ENCODE data around the gene LAPTM5.
"Not testable (repeated sequence)": the region's sequence is repeated elsewhere in the genome, so short reads cannot be mapped to it uniquely, and the experiment has no call there.

Gene LAPTM5

DNA sequence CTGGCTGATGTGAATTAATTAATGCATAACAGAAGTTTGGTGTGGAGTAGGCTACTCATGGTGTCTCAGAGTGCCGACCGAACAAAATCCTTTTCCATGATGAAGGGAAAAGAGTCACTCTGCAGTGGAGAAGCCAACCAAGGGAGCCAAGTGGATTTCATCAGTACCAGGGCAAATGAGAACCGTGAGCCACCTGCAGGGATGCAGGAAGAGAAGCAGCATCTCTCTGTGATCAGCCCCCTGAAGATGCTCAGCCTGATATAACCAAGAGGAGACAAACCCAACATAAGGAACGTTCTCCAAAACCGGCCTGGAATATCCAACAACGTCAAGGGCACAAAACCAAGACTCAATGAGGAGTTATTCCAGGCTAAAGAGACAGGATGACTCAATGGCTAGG lies 13.4 kb upstream of the LAPTM5 start:
- no peak for DNase-seq (ENCODE audit: low read depth in 1 of 2, low spot score in 1 of 2)

DNA sequence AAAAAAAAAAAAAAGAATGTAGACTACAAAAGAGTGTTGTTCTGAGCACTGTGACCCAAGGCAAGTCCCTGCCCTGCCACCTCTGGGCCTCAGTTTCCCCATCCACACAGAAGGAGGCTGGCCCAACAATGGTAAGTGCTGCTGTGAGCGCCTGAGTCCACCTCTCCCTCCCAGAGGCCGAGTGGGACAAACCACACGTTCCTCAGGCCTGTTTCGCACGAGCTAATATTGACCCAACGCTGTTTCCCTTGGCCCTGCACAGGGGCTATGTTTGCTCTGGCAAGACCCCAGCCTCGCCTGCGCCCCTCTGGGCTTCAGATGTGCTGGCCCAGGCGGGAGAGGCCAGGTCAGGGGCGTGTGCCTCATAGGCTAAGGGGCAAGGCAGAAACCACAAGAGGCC lies 12.6 kb upstream of the LAPTM5 start:
- no peak for DNase-seq (ENCODE audit: low read depth in 1 of 2, low spot score in 1 of 2)

DNA sequence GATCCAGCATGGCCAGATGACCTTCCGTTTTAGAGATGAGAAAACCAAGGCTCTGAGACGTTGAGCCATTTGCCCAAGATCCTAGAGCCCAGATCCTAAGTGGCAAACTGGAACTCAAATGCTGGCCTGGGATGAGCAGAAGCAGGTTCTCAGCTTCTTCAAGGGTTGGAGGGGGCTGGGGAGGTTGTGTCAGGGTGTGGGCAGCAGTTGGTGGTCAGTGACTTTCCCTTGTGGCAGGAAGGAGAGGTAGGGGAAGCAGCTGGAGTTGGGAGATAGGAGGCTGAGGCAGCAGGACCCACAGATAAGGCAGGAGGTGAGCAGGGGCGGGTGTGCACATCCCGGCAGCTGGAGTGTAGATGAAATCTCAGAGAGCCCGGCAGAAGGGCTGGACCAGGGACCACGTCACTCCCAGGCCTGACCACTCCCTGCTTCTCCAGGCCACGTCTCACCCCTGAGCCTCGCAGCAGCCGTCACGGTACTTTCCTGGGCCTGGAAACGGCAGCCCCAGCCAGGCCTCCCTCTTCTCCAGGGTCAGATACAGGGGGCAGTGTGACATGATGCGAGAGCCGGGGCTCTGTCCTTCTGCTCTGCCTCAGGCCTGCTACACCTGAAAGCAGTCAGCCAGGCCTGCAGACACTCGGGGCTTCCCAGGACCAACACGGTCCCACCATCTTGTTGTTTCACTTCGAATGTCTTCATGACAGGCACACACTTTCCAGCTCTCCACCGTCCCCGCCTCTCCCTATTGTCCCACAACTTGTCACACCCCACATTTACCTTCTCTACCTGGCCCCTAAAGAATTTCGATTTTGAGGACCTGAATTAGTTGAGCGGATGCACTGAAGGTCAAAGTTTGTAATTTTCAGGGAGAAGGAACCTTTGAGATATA lies 11.5 kb upstream of the LAPTM5 start:
- no peak for DNase-seq (ENCODE audit: low read depth in 1 of 2, low spot score in 1 of 2)

DNA sequence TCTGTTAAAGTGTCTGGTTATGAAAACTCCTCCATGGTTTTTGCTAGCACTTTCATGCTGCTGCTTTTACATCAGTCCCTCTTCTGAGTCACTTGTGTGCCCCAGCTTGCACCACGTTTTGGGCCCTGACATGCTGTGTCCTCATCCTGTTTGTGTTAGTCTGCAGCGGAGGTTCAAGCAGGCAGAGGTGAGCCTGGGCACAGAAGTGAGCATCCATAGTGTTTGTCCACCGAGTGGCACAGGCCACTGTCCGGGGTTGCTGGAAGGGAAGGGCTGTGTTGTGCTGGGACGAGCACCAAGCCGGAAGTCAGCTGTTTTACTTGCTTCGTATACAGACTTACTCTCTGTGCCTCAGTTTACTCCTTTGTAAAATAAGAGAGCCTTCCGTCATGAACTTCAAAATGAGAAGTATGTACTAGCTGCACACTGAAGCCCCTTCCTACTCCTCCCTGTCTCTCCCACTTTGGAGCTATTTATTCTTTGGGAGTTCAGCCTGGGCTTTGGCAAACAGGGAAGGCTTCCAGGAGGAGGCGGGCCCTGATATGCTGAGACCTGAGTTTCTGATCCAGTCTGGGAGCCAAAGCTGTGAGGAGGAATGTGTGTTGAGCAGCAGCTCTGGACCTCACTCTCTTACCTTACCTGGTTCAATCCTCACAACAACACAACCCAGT lies 10.7 kb upstream of the LAPTM5 start:
- DNase-seq (ENCODE audit: low read depth in 1 of 2, low spot score in 1 of 2): no peak

DNA sequence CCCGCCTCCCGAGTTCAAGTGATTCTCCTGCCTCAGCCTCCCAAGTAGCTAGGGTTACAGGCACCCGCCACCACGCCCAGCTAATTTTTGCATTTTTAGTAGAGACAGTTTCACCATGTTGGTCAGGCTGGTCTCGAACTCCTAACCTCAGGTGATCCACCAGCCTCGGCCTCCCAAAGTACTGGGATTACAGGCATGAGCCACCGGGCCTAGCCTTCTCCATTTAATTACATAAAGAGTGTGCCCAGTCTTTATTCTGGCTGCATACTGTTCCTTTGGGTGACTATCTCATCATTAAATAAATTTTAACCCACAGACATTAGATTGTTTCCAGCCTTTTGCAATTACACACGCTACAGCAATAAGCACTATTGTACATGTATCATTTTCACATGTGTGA lies 9.4 kb upstream of the LAPTM5 start:
- not testable (repeated sequence) for DNase-seq (ENCODE audit: low read depth in 1 of 2, low spot score in 1 of 2)

DNA sequence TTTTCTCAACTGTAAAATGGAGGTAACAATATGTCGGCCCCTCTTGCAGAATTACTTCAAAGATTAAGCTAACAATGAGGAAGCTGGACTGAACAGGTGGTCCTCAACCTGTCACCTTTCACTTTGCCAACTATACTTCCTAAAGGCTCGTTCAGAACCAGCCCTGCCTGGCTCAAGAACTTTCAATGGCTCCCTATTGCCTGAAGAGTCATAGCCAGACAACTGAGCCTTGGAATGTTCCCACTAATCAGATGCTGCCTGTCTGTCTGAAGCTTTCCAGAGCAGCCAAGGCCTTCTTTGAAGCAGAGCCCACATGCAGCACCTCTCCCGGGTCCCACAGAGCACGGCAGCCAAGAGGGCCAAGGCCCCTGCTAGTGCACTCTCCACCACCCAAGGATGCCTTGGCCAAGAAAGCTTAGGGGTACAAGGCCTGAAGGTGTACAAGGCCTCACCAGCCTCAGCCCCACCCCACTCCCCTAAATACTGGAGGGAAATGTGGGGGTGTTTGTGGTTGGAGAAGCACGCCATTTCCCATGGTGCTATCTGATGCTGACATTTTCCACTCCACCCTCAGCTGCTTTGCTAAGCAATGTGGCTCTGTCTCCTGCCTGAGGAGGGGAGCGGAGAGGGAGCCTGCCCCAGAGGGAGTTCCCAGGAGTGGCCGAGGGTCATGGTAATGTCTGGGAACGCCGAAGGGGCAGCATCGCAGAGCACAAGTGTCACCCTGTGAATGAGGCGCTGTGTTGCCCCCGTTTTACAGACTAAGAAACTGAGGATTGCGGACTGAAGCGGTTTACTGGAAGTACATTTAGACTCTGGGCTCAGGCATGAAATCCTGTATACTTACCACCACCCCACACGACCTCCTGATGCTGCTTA lies 8.2 kb upstream of the LAPTM5 start:
- DNase-seq (ENCODE audit: low read depth in 1 of 2, low spot score in 1 of 2): no peak

DNA sequence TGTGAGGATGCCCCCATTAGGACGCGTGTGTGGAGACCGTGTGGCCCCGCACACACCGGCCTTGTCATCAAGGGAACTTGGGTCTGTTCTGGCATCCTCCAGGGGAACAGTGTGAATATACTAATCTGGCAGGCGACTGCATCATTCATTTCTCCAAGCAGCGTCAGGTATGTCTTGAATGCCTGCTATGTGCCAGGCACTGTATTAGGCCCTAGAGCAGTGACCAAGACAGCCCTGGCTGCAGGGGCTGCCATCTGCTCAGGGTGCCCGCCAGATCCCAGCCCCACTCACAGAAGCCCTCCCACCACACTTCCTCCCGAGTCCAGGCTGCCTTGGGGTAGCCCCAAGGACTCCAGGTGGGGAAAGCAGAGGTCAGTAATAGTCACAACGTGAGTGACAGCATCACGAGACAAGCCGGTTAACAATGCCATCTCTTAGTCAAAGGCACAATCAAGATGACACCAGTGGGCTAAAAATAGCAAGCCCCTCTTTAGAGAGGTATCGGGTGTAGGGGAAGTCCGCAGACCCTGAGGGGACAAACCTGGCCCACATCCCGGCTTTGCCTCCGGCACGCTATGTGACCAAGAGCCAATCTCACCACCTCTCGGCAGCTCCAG lies 7.5 kb upstream of the LAPTM5 start:
- DNase-seq (ENCODE audit: low read depth in 1 of 2, low spot score in 1 of 2): no peak

DNA sequence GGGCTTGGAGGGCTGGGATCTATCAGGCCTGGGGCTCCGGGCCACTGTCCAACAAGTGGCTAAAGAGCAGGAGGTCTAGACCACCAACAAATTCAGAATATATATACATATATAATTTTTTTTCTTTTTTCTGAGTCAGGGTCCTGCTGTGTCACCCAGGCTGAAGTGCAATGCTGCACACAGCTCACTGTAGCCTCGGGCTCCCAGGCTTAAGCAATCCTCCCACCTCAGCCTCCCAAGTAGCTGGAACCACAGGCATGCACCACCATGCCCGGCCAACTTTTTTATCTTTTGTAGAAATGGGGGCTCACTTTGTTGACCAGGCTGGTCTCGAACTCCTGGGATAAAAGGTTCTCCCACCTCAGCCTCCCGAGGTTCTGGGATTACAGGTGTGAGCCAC lies 6.8 kb upstream of the LAPTM5 start:
- no peak for DNase-seq (ENCODE audit: low read depth in 1 of 2, low spot score in 1 of 2)

DNA sequence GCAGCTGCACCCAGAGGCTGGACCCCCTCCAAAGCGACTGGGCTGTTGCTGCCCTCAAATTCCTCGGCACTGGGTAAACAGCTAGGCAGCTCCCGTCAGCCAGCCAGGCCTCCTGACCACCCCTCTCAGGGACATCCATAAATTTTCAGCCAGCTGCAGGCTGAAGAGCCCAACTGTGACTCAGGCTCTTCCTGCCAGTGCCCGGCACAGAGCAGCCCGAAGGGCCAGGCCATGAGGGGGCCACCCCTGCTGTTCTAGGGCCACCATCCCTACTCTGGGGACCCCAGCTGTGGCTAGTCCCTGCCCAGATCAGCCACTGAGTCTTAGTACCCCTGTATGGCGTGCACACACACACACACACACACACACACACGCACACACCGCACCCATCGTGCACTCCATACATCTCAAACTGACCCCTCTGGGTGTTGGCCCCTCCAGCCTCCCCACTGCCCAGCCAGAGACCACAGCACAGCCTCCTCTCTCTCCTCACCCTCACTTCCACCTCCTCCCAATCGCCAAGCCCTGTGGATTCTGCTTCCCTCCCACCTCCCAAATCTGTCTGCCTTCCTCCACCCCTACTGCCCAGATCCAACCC lies 6.2 kb upstream of the LAPTM5 start:
- DNase-seq (ENCODE audit: low read depth in 1 of 2, low spot score in 1 of 2): no peak

DNA sequence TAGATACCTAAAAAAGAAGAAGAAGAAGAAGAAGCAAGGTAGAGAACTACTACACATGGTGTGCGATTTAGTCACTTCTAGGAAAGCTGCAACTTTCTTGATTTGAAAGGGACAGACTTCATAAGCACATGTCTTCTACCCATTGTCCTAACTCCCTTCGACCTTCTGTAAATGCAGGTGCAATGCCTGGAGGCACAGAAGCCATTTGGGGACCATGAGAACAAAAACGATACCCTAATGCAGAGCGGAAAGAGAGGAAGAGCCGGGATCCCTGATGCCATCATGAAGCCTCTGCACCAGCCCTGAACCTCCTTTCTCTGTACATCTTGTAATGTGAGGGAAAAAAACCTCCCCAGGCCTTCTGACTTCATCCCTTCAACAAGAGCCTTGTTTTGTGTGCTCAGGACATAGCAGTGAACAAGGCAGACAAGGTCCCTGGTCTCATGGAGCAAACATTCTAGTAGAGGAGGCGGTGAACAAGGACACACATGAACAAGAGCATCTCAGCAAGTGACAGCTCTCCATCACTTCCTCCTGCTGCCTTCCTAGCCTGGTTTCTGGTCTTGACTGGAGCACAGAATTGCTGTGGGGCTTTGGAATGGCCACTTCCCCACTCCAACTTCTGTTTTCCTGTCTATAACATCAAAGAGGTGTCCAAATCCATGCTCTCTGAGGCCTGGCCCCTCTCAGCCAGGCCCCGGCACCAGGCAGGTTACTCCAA lies 5.5 kb upstream of the LAPTM5 start:
- no peak for DNase-seq (ENCODE audit: low read depth in 1 of 2, low spot score in 1 of 2)

DNA sequence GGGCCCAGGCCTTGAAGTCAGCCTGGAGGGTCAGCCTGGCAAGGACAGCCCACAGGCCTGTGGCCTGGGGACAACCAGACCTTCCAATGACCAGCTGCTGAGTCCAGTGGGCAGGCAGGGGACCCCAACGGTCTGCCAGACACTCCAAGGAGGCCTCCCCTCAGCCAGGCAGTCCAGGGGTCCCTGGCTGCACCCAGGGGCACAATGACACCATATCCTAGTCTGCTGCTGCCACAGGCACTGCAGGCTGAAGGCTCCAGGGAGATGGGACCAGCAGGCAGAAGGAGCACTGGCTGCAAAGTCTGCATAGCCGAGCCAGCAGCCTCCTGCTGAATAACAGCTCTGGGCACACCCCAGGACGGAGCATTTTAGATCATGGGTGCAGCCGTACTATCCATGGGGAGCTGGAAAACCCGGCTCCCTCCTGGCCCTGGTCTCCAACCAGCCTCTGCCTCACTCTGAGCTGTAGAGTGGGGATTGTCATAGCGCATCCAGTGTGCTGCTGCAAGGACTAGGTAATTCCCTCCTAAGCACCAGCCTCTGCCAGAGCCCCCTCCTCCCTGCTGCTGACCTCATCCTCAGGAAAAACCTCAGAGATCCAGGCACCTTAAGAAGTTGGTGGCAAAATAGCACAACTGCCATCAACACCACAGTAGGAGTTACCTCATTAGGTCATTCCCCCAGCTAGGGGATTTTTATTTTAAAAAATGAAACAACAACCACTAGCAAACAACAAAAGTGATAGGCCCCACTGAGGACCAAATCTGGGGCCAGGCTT lies 4.8 kb upstream of the LAPTM5 start:
- no peak for DNase-seq (ENCODE audit: low read depth in 1 of 2, low spot score in 1 of 2)

DNA sequence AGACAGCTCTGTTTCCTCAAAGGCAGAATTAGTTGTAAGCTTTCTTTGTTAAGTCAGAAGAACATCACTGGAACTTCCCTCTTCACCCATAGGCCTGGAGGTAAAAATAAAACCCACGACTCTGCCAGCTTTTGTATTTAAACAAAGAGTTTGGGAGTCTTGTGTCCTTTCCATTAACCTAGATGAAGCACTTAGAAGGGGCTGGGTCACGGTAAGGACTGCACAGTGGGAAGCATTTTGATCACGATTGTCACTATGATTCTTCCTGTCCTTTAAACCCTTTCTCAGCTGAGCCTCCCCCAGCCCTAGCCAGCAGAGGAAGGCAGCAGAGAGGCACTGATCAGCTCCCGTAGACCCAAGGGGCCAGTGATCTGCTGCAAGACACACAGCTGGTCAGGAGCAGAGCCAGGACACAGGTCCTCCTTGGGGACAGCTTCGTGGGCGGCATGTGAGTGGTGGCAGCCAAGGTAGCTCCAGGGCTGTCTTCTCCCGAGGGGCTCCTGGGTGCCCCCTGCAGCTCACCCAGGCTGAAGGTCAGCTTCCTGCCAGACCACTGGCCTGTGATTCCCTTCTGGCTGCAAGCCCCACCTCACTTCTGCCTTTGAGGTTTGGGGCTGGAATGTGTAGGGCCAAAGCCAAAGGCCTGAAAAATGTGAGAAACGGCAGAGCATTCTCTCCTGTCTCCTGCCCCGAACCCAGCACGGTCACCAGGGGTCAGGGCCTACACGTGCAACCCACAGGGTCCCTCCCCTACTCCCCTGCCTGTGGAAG lies 4.0 kb upstream of the LAPTM5 start:
- no peak for DNase-seq (ENCODE audit: low read depth in 1 of 2, low spot score in 1 of 2)

DNA sequence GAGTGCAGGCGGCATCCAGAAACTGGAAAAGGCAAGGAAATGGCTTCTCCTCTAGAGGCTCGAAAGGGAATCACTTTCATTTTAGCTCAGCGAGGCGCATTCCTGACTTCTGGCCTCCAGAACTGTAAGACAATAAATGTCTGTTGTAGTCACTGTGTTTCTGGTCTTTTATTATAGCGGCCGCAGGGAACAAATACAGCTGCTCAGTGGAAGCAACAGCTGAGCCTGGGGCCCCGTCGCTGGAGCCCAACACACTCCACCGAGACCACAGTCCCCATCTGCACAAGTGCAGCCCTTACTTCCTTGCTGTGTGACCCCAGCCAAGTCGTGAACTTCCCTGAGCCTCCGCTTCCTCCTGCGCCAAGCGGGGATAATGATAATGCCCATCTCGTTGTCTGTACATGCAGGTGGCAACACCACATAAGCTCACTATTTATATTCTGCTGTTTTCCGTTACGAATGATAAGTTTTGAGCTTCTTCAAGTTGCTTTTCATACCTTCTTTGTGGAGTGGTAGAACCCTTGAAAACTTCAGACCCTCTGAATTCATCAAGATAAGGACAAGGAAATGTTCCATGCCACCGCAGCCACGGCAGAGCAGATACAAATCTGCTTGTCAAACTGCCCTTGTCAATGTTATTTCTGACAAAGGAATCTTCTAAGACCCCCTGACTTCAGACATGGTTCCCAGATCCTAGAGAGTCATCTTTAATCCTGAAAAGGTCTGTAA lies 3.2 kb upstream of the LAPTM5 start:
- DNase-seq (ENCODE audit: low read depth in 1 of 2, low spot score in 1 of 2): no peak

DNA sequence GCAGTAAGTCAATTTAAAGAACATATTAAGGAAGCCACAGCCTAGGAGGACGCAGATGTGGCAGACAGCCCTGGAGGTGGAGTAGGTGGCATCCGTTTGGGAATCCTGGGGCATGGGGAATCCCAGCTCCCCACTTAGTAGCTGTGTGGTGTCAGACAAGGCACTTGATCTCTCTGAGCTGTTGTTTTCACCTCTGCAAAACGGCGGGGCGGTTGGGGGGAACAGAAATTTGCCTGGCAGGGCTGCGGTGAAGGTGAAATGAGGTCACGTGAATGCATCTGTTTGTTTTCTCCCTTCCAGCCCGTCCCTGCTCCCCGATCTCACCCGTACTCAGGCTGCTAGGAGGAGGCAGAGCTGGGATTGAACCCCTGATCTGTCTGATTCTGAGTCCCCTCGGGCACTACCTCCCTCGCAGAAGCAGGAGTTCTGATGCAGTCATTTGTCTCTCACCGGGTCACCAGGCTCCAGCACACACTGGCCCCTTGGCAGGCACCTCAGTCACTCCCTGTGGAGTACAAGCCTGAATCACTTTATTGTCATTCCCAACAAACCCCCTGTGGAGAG lies 2.2 kb upstream of the LAPTM5 start:
- peak; percentile 54 to 60 for DNase-seq (ENCODE audit: low read depth in 1 of 2, low spot score in 1 of 2)

DNA sequence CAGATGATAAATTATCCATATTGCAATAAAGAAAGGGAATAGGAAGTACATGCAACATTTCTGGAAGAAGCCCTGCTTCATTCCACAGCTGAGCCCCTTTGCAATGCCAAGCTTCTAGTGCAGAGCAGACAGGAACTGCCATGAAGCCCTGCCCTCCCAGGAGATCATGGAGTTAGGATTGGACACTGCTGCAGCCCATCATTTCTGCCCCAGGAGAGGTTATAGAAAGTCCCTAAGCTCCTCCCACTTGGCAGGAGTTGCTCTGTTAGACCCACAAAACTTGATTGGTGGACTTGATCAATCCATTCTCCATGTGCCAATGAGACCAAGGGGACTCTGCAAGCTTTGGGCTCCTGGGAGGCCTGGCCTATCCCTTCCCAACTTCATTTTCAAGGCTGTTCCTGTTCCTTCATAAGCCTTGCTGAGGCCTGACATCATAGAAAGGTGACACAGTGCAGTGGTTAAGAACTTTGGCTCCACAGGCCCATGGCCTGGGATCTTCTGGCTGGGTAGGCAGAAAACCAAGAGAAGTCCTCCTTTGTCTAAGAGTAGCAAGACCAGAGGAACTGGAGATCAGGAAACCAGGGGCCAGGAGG lies 1.3 kb upstream of the LAPTM5 start:
- no peak for DNase-seq (ENCODE audit: low read depth in 1 of 2, low spot score in 1 of 2)

DNA sequence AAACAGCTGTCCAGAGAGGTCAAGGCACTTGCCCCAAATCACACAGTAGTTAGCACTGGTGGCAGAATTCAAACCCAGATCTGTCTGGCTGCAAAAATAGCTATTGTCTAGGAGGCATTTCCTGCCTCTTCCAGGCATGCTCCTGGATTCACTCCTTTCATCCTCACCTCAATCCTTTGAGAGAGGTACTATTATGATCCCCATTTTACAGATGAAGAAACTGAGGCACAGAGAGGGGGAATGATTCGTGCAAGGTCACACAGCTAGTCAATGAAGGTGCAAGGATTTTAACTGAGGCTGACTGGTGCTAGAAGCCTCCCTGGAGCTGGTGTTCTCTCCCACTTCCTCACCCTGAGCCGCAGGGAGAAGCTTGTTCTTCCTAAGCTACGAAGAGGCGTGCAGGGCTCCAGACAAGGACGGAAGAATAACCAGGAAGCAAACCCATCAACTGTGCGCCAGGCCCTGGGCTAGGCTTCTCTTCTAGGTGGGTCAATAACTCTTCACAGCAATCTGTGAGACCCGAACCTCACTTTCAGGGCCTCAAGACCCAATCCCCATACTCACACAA lies 631 bp upstream of the LAPTM5 start:
- no peak for DNase-seq (ENCODE audit: low read depth in 1 of 2, low spot score in 1 of 2)
